ENCODE measurements around the gene PITPNM2. TPM values are rescaled to one million over a fixed set of nuclear protein-coding genes. Genes with fewer than 3 reads are reported as not detected.

The PITPNM2 gene
- total and polyA plus RNA-seq, 9 donors: 3.0 to 6.5 (median 5.5) TPM

Other genes with a start within 250 kb of the PITPNM2 start
- 3.9 TPM for gene ABCB9, start 184.6 kb downstream of the PITPNM2 start, total RNA-seq
- 1 to 10 TPM; 3.1 to 4.9 (median 3.4) TPM for gene ABCB9, start 184.6 kb downstream of the PITPNM2 start, polyA plus RNA-seq (ENCODE audit: insufficient read depth in 1 of 8, insufficient read length in 8 of 8, low replicate concordance in 1 of 8)
- 5.1 TPM for gene OGFOD2, start 175.8 kb downstream of the PITPNM2 start, total RNA-seq
- gene OGFOD2, start 175.8 kb downstream of the PITPNM2 start, polyA plus RNA-seq (ENCODE audit: insufficient read depth in 1 of 8, insufficient read length in 8 of 8, low replicate concordance in 1 of 8): 10 to 100 TPM; 10.2 to 13.8 (median 11.5) TPM
- 188 TPM for gene ARL6IP4, start 170.4 kb downstream of the PITPNM2 start, total RNA-seq
- gene ARL6IP4, start 170.4 kb downstream of the PITPNM2 start, polyA plus RNA-seq (ENCODE audit: insufficient read depth in 1 of 8, insufficient read length in 8 of 8, low replicate concordance in 1 of 8): 100 to 1,000 TPM; 169 to 207 (median 194) TPM
- 37.5 TPM for gene MPHOSPH9, start 82.1 kb upstream of the PITPNM2 start, total RNA-seq
- 10 to 100 TPM; 14.6 to 24.8 (median 18.3) TPM for gene MPHOSPH9, start 82.1 kb upstream of the PITPNM2 start, polyA plus RNA-seq (ENCODE audit: insufficient read depth in 1 of 8, insufficient read length in 8 of 8, low replicate concordance in 1 of 8)
- gene MTRFR, start 82.3 kb upstream of the PITPNM2 start, total RNA-seq: 9.7 TPM
- 10 to 100 TPM; 14.5 to 19.4 (median 15.9) TPM for gene MTRFR, start 82.3 kb upstream of the PITPNM2 start, polyA plus RNA-seq (ENCODE audit: insufficient read depth in 1 of 8, insufficient read length in 8 of 8, low replicate concordance in 1 of 8)
- 154 TPM for gene CDK2AP1, start 120.8 kb upstream of the PITPNM2 start, total RNA-seq
- 100 to 1,000 TPM; 178 to 261 (median 207) TPM for gene CDK2AP1, start 120.8 kb upstream of the PITPNM2 start, polyA plus RNA-seq (ENCODE audit: insufficient read depth in 1 of 8, insufficient read length in 8 of 8, low replicate concordance in 1 of 8)
- 18.3 TPM for gene SBNO1, start 213.8 kb upstream of the PITPNM2 start, total RNA-seq
- 10 to 100 TPM in 7 of 8 donors, 1 to 10 TPM in 1; 9.8 to 19.9 (median 16.2) TPM for gene SBNO1, start 213.8 kb upstream of the PITPNM2 start, polyA plus RNA-seq (ENCODE audit: insufficient read depth in 1 of 8, insufficient read length in 8 of 8, low replicate concordance in 1 of 8)
- gene KMT5A, start 233.0 kb upstream of the PITPNM2 start, total RNA-seq: 23.5 TPM
- 10 to 100 TPM; 27.1 to 36.0 (median 32.9) TPM for gene KMT5A, start 233.0 kb upstream of the PITPNM2 start, polyA plus RNA-seq (ENCODE audit: insufficient read depth in 1 of 8, insufficient read length in 8 of 8, low replicate concordance in 1 of 8)

Data from muscle of leg (tissue), 9 donors.